Measurements from ENCODE around the gene DVL1. TPM values are rescaled to one million over a fixed set of nuclear protein-coding genes. Genes with fewer than 3 reads are reported as not detected.

DVL1 gene
- polyA plus RNA-seq, 1 donor from 2014 or later, result 100 TPM

DNA sequence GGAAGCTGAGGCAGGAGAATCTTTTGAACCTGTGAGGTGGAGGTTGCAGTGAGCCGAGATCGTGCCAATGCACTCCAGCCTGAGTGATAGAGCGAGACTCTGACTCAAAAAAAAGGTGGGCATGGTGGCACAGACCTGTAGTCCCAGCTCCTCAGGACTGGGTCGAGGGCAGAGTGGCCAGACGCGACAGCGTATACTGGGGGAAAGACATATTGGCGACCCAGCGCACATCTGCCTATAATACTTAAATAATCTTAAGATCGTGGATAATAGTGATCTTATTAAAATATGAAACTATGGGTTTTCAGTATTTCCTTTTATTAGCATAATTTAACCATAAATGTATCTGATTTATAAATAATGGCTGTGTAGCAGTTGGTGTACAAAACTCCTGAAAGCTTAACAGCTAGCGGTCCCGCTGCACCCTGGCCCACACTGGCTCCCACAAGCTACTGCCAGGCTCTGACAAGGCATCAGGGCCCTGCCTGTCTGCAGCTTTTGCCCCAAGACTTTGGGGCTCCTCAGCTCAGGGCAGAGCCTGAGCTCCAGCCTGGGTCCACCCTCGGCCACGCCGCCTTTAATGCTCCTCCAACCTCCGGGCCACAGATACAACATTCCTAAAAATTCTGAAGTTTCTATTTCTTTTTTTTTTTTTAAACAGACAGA, 28.5 kb upstream of the DVL1 start:
- H3F3A ChIP-seq (ENCODE audit: insufficient read depth, low read length, poor library complexity, severe bottlenecking), result no peaks in the 10 kb centered on the region
- TF ChIP-seq POLR2AphosphoS5 (IDR thresholded peaks at IDR 0.05) (no peak), TAF1 (IDR thresholded peaks at IDR 0.05; ENCODE audit: low read depth) (no peak)
- H3K4me3 ChIP-seq (ENCODE audit: low read length), result no peak overlapping the region
- H3K79me2 ChIP-seq (replicated peaks; ENCODE audit: insufficient read depth, low read length), result no peaks in the 10 kb centered on the region
- H3K36me3 ChIP-seq (ENCODE audit: insufficient read depth, low read length), result no peaks in the 10 kb centered on the region
- H4K20me1 ChIP-seq (ENCODE audit: insufficient read depth), result no peaks in the 10 kb centered on the region
- no peak overlapping the region for H3K4me2 ChIP-seq (ENCODE audit: low read length)
- no peak overlapping the region for H3K27ac ChIP-seq (ENCODE audit: low read length)
- H3K9ac ChIP-seq (ENCODE audit: low read length), result no peak overlapping the region
- no peak overlapping the region for H2AFZ ChIP-seq (ENCODE audit: low read depth, low read length)
- no peaks in the 10 kb centered on the region for H3K27me3 ChIP-seq (ENCODE audit: insufficient read depth, low read depth, low read length)
- H3K9me3 ChIP-seq (ENCODE audit: low read length), result no peaks in the 10 kb centered on the region
- no peaks in the 10 kb centered on the region for H3K9me2 ChIP-seq (ENCODE audit: insufficient read depth, low read length)

DNA sequence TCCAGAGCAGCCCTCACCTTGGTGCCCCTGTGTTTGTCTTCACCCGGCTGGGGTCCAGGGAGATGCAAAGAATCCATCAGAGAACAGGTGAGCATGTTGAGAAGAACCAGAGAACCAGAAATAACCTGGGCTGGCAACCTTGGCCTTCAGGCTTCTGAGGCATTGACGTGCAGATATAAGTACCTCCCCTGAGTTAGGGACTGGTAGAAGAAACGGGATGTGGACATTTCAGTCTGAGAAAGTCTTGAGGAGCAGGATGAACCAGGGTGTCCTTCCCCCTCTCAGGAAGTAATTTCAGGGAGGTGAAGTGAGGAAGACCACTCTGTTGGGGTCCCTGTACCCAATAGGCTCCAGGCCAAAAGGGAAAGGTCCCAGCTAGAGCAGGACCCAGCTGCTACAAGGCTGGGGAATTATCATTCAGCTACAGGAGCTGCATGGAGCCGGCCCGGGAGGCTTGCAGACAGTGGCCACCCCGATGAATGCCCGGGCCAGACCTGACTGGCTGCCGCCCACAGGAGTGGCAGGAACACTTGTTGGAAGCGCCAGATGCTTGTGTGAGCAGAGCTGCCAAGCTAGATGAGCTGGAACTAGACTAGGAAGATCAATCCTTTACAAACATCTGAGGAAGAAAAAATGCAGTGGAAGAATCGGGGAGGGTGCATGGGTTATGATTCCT, 27.5 kb upstream of the DVL1 start:
- Histone ChIP-seq H3K36me3 (ENCODE audit: insufficient read depth, low read length) (no peaks in the 10 kb centered on the region), H3F3A (ENCODE audit: insufficient read depth, low read length, poor library complexity, severe bottlenecking) (no peaks in the 10 kb centered on the region), H3K4me3 (ENCODE audit: low read length) (no peak overlapping the region), H3K9ac (ENCODE audit: low read length) (no peak overlapping the region), H2AFZ (ENCODE audit: low read depth, low read length) (no peak overlapping the region), H3K4me2 (ENCODE audit: low read length) (no peak overlapping the region), H3K9me2 (ENCODE audit: insufficient read depth, low read length) (no peaks in the 10 kb centered on the region), H3K79me2 (replicated peaks; ENCODE audit: insufficient read depth, low read length) (no peaks in the 10 kb centered on the region), H3K27ac (ENCODE audit: low read length) (no peak overlapping the region), H4K20me1 (ENCODE audit: insufficient read depth) (no peaks in the 10 kb centered on the region), H3K27me3 (ENCODE audit: insufficient read depth, low read depth, low read length) (no peaks in the 10 kb centered on the region), H3K9me3 (ENCODE audit: low read length) (no peaks in the 10 kb centered on the region)
- no peak for TF ChIP-seq SMC3 (conservative IDR thresholded peaks at IDR 0.05; ENCODE audit: poor library complexity)
- no peak for TF ChIP-seq EZH2 (IDR thresholded peaks at IDR 0.05; ENCODE audit: borderline replicate concordance, insufficient read depth, low read length, poor library complexity, severe bottlenecking)
- TF ChIP-seq TAF1 (IDR thresholded peaks at IDR 0.05; ENCODE audit: low read depth), result no peak
- TF ChIP-seq, protein P1, sequence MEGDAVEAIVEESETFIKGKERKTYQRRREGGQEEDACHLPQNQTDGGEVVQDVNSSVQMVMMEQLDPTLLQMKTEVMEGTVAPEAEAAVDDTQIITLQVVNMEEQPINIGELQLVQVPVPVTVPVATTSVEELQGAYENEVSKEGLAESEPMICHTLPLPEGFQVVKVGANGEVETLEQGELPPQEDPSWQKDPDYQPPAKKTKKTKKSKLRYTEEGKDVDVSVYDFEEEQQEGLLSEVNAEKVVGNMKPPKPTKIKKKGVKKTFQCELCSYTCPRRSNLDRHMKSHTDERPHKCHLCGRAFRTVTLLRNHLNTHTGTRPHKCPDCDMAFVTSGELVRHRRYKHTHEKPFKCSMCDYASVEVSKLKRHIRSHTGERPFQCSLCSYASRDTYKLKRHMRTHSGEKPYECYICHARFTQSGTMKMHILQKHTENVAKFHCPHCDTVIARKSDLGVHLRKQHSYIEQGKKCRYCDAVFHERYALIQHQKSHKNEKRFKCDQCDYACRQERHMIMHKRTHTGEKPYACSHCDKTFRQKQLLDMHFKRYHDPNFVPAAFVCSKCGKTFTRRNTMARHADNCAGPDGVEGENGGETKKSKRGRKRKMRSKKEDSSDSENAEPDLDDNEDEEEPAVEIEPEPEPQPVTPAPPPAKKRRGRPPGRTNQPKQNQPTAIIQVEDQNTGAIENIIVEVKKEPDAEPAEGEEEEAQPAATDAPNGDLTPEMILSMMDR (IDR thresholded peaks at IDR 0.05; ENCODE audit: poor library complexity, severe bottlenecking), result no peak
- no peak for TF ChIP-seq EP300 (conservative IDR thresholded peaks at IDR 0.05; ENCODE audit: poor library complexity, severe bottlenecking)

GRCh38 chr1:1374929-1375662, 25.9 kb upstream of the DVL1 start, which contains the start of gene AURKAIP1:
Gene AURKAIP1 (minus strand): TSS chr1:1375207. CDS start chr1:1374756, 451 bp downstream.
- H3K79me2 ChIP-seq (replicated peaks; ENCODE audit: insufficient read depth, low read length), result no peaks in the 10 kb centered on the region
- H3K4me2 ChIP-seq (ENCODE audit: low read length), result peak within 1 kb of the TSS; percentile 55
- peak within 1 kb of the TSS; percentile 51 for H2AFZ ChIP-seq (ENCODE audit: low read depth, low read length)
- no peaks in the 10 kb centered on the region for H3K36me3 ChIP-seq (ENCODE audit: insufficient read depth, low read length)
- no peaks in the 10 kb centered on the region for H3K9me2 ChIP-seq (ENCODE audit: insufficient read depth, low read length)
- H4K20me1 ChIP-seq (ENCODE audit: insufficient read depth), result no peaks in the 10 kb centered on the region
- H3K9me3 ChIP-seq (ENCODE audit: low read length), result no peaks in the 10 kb centered on the region
- peak; percentile 24 for TF ChIP-seq REST (IDR thresholded peaks at IDR 0.05; ENCODE audit: borderline replicate concordance)
- TF ChIP-seq RAD21 (conservative IDR thresholded peaks at IDR 0.05), result peak; percentile 20
- no peak for TF ChIP-seq EZH2 (IDR thresholded peaks at IDR 0.05; ENCODE audit: borderline replicate concordance, insufficient read depth, low read length, poor library complexity, severe bottlenecking)
- TF ChIP-seq, protein P1 (IDR thresholded peaks at IDR 0.05; ENCODE audit: poor library complexity, severe bottlenecking), result peak; percentile 67
- peak; percentile 81 for TF ChIP-seq EP300 (conservative IDR thresholded peaks at IDR 0.05; ENCODE audit: poor library complexity, severe bottlenecking)
- TF ChIP-seq TAF1 (IDR thresholded peaks at IDR 0.05; ENCODE audit: low read depth), result no peak
- TF ChIP-seq SMC3 (conservative IDR thresholded peaks at IDR 0.05; ENCODE audit: poor library complexity), result no peak
- peak; percentile 78 for TF ChIP-seq MXI1 (conservative IDR thresholded peaks at IDR 0.05; ENCODE audit: poor library complexity, severe bottlenecking)
- TF ChIP-seq POLR2AphosphoS5 (IDR thresholded peaks at IDR 0.05), result peak; percentile 74
- no peaks in the 10 kb centered on the region for H3F3A ChIP-seq (ENCODE audit: insufficient read depth, low read length, poor library complexity, severe bottlenecking)
- no peaks in the 10 kb centered on the region for H3K27me3 ChIP-seq (ENCODE audit: insufficient read depth, low read depth, low read length)
- peak within 1 kb of the TSS; percentile 83 for H3K27ac ChIP-seq (ENCODE audit: low read length)
- H3K9ac ChIP-seq (ENCODE audit: low read length), result peak within 1 kb of the TSS; percentile 91
- H3K4me3 ChIP-seq (ENCODE audit: low read length), result peak within 1 kb of the TSS; percentile 98
